Peyer's patch (tissue), 4 donors: ENCODE data around the gene UBE2E1.

Source experiments
- POLR2A ChIP-seq, 2 donors: fragments of 450-650 bp; IDR thresholded peaks; one replicate each; pipeline ENCODE4 v1.5.1; 2017; ENCODE audit warnings: antibody characterized with exemption in 2 of 2, mild to moderate bottlenecking in 2 of 2, moderate library complexity in 2 of 2
- TF ChIP-seq, protein P1 (sequence below), 6 experiments: fragments of 450-650 bp in 4 of 6; fragments of 200-600 bp in 2 of 6; sonication (generic) in 1 of 6; IDR thresholded peaks; one replicate each; pipeline ENCODE4 v1.5.1; 2017 to 2019; ENCODE audit warnings: antibody characterized with exemption in 6 of 6, mild to moderate bottlenecking in 3 of 6, moderate library complexity in 1 of 6

GRCh38 chr3:23797491-23797890 is 8.3 kb upstream of the UBE2E1 start:
- TF ChIP-seq, protein P1, sequence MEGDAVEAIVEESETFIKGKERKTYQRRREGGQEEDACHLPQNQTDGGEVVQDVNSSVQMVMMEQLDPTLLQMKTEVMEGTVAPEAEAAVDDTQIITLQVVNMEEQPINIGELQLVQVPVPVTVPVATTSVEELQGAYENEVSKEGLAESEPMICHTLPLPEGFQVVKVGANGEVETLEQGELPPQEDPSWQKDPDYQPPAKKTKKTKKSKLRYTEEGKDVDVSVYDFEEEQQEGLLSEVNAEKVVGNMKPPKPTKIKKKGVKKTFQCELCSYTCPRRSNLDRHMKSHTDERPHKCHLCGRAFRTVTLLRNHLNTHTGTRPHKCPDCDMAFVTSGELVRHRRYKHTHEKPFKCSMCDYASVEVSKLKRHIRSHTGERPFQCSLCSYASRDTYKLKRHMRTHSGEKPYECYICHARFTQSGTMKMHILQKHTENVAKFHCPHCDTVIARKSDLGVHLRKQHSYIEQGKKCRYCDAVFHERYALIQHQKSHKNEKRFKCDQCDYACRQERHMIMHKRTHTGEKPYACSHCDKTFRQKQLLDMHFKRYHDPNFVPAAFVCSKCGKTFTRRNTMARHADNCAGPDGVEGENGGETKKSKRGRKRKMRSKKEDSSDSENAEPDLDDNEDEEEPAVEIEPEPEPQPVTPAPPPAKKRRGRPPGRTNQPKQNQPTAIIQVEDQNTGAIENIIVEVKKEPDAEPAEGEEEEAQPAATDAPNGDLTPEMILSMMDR (IDR thresholded peaks at IDR 0.05) = no peak
- no peak for TF ChIP-seq POLR2A (IDR thresholded peaks at IDR 0.05)
